Activated CD8-positive, alpha-beta memory T cell treated with anti-CD3 and anti-CD28 coated beads for 24 hours (primary cell): Measurements from ENCODE around the gene KDM6B.
A peak's percentile ranks its signal among the peaks of the same experiment; 100 is the strongest.

Experiments used
- DNase-seq: peaks from one replicate; pipeline ENCODE4 v3.0.0-alpha.2; 2020

The KDM6B gene

GRCh38 chr17:7841396-7841914, 7.4 kb downstream of the KDM6B start:
- peak; percentile 96 for DNase-seq

DNA sequence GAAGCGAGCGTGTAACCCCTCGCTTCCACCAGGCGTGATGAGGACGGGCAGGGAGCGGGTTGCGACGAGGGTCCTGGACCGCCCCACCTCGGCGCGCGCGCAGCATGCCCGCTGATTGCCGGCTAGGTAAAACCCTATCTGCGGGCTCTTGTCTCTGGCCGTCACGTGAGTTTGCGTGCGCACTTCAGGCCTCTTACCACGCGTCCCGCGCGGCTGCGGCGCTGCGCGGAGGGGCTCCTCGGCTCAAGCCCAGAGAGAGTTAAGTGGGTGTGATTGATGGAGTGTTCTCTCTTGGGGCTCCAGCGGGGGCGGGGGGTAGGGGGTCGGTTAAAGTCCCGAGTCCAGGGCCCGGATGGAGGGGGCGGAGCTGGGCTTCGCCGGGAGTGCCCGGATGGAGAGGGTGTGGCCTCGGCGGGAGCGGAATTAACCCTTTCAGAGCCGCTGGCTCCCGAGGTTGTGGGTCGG, 7.9 kb downstream of the KDM6B start:
- DNase-seq: peak; percentile 97

DNA sequence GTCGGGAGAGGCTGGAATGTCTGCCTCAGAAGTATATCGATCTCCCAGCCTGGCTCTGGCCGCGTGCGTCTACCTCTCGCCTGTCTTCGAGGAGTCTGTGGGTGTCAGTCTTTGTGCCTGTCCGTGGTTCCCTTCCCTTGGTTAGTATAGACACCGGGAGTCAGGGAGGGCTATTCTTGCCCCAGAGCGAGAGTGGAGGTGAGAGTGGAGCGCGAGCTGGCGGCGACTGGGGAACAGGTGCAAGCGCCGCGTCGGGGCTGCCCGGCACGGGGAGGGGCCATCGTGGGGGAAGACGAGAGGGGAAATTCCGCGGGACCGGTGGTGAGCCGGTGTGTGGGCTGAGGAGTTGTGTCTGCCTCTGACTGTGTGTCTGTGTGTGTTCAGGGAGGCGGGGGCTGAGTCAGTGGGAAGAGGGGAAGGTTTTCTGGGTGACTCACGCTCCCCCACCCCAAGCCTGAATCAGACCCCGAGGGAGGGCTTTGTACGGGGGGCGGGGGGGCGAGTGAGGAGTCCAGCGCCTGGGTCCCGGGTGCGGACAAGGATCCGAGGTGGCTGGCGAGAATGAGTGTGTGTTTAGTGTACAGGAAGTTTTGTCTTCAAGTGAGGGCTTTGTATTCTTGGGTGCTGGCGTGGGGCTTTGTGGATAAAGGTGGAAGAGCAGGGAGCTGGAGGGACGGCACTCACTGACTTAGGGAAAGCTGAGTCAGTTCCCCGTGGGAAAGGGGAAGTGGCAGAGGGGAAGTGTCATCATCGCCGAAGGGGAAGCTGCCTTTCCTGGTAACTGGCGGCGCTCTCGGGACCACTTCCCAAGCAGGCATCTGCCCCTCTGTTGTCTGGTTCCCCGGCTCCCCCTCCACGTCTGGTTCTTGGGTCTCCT, 8.6 kb downstream of the KDM6B start:
- no peak for DNase-seq

GRCh38 chr17:7843257-7843535, 9.2 kb downstream of the KDM6B start:
- peak; percentile 90 for DNase-seq

- DNase-seq: peak; percentile 95
These were observed 9.7 kb downstream of the KDM6B start for GRCh38 chr17:7843536-7844291.

GRCh38 chr17:7844292-7845154, 10.5 kb downstream of the KDM6B start:
- peak; percentile 91 for DNase-seq

GRCh38 chr17:7845359-7846062, 11.5 kb downstream of the KDM6B start:
- DNase-seq: no peak

GRCh38 chr17:7846063-7846735, 12.2 kb downstream of the KDM6B start:
- no peak for DNase-seq

- no peak for DNase-seq
These were observed 13.0 kb downstream of the KDM6B start for GRCh38 chr17:7846765-7847661.

- no peak for DNase-seq
These were observed 14.1 kb downstream of the KDM6B start for GRCh38 chr17:7848131-7848579.

DNA sequence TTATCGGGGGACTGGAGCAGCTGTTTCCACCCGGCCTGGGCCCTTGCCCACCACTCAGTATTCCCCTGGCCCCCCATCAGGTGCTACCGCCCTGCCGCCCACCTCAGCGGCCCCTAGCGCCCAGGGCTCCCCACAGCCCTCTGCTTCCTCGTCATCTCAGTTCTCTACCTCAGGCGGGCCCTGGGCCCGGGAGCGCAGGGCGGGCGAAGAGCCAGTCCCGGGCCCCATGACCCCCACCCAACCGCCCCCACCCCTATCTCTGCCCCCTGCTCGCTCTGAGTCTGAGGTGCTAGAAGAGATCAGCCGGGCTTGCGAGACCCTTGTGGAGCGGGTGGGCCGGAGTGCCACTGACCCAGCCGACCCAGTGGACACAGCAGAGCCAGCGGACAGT, 14.7 kb downstream of the KDM6B start:
- DNase-seq: no peak

DNA sequence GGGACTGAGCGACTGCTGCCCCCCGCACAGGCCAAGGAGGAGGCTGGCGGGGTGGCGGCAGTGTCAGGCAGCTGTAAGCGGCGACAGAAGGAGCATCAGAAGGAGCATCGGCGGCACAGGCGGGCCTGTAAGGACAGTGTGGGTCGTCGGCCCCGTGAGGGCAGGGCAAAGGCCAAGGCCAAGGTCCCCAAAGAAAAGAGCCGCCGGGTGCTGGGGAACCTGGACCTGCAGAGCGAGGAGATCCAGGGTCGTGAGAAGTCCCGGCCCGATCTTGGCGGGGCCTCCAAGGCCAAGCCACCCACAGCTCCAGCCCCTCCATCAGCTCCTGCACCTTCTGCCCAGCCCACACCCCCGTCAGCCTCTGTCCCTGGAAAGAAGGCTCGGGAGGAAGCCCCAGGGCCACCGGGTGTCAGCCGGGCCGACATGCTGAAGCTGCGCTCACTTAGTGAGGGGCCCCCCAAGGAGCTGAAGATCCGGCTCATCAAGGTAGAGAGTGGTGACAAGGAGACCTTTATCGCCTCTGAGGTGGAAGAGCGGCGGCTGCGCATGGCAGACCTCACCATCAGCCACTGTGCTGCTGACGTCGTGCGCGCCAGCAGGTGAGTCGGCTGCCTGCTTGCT, 15.2 kb downstream of the KDM6B start:
- DNase-seq: no peak

GRCh38 chr17:7849751-7850504, 15.9 kb downstream of the KDM6B start:
- no peak for DNase-seq

GRCh38 chr17:7850701-7851437, 16.9 kb downstream of the KDM6B start:
- peak; percentile 69 for DNase-seq

DNA sequence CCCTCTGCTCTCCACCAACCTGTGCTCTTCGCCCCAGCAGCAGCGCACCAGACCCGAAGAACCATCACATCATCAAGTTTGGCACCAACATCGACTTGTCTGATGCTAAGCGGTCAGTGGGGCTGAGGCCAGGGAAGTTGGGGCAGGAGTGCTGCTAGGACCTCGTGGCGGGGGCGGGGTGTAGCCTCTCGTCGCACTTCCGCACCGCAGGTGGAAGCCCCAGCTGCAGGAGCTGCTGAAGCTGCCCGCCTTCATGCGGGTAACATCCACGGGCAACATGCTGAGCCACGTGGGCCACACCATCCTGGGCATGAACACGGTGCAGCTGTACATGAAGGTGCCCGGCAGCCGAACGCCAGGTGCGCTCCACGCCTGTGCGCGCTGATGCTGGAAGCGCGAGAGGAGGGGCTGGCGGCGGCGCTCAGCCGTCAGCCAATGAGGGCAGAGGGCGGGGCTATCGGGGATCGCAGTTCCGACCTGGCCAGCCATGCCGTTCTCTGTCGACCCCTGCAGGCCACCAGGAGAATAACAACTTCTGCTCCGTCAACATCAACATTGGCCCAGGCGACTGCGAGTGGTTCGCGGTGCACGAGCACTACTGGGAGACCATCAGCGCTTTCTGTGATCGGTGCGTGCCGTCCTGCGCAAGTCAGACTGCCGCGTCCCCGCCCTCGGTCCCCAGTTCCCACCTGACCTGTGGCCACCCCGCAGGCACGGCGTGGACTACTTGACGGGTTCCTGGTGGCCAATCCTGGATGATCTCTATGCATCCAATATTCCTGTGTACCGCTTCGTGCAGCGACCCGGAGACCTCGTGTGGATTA, 17.6 kb downstream of the KDM6B start:
- peak; percentile 94 for DNase-seq

DNA sequence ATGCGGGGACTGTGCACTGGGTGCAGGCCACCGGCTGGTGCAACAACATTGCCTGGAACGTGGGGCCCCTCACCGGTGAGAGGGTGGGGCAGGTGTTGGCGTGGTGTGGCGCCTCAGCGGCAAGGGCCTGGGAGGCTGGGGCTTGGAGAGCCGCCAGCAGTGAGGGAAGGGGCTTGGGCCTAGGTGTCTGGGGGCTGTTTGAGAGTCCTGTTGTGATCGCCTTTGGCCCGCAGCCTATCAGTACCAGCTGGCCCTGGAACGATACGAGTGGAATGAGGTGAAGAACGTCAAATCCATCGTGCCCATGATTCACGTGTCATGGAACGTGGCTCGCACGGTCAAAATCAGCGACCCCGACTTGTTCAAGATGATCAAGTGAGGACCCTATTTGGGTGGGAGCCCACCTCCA, 18.2 kb downstream of the KDM6B start:
- DNase-seq: no peak

GRCh38 chr17:7852919-7853690, 19.1 kb downstream of the KDM6B start:
- DNase-seq: no peak
